GM19455 (cell line): Measurements from ENCODE around the gene TACC2.
"Not testable (repeated sequence)": the region's sequence is repeated elsewhere in the genome, so short reads cannot be mapped to it uniquely, and the experiment has no call there.

Source experiments
- ATAC-seq: cut with Tn5 transposase; IDR thresholded peaks from one replicate; pipeline ENCODE4 v1.9.1; 2021; ENCODE audit not compliant: unreplicated experiment

TACC2 gene

GRCh38 chr10:122089311-122090017 lies 100.5 kb downstream of the TACC2 start:
- ATAC-seq, result no peak

DNA sequence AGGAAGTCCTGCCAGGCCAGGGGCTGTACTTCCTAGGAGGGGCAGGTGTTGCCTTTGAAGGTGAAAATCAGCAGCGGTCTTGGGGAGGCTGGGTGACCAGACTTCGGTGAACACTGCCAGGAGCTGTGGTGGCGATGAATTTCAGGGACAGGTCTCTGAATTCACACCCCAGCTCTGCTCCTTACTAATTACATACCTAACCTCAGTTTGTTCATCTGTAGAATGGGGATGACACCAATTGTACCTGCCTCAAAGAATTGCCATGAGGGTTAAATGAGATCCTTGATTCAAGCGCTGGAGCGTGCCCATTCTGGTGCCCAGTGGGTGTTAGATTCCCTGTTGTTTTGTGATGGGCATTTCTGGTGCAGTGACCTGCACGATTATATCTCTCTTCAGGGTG lies 102.8 kb downstream of the TACC2 start:
- no peak for ATAC-seq

GRCh38 chr10:122093076-122093475 lies 104.1 kb downstream of the TACC2 start:
- no peak for ATAC-seq

DNA sequence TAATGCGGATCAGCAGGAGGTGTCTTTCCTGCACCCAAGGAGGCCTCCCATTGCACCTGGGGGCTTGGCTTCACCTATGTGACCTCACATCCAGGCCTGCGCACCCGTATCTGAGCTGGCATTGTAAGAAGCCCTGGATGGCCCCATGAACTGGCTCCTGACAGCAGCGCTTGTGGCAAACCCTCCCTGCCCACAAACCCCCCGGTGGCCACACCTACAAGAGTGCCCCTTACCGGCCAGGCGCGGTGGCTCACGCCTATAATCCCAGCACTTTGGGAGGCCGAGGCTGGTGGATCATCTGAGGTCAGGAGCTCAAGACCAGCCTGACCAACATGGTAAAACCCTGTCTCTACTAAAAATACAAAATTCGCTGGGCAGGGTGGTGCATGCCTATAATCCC lies 107.2 kb downstream of the TACC2 start:
- not testable (repeated sequence) for ATAC-seq

DNA sequence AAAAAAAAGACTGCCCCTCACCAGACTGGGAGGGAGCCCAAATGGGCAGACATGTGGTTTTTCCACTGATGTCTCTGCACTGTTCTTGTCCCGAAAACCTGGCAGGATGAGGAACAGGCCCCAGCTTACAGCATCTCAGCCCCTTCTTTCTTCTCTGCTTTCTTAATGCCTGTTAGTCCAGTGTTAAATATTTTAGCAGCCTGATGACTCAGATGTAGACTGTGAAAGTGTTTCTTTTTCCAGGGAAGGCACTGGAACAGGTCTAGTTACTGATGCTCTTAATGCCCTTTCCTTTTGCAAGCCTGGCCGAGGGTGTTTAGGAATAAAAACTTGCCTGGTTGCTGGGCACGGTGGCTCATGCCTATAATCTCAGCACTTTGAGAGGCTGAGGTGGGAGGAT lies 107.7 kb downstream of the TACC2 start:
- ATAC-seq, result no peak

DNA sequence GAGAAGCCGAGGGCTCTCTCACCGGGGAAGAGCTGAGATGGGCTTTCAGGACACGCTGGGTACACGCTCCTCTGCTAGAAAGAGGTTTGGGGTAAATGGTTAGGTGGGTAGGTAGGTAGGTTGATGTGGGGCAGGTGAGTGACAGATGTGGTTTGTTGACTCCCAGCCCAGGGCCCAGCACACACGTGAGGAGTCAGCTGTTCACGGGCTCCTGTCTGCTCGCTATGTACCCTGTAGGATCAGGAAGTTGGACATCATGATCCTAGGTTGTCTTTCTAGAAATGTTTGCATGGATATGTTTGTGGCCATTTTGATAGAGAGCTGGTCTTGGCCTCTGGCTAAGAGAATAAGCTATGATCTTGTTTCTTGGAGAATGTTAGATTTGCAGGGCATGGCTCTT lies 109.0 kb downstream of the TACC2 start:
- no peak for ATAC-seq

- no peak for ATAC-seq
Observed at GRCh38 chr10:122098924-122099323, 110.0 kb downstream of the TACC2 start.

DNA sequence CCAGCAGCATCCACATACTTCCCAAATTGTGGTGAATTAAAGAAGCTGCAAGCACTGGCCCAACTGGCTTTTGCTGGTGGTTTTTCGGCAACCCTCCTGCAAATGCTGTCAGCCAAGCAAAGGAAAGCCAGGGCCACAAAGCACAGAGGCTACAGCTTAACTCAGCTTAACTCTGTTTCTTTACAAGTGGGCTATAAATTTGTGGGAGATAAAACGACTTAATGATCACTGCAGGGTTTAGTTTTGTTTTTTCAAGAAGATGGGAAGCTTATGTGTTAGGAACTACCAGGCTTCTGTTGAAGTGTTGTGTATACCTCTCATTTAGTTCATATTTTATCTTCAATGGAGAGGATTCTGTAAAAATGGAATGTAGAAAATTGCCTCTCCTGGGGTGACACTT lies 110.6 kb downstream of the TACC2 start:
- no peak for ATAC-seq

DNA sequence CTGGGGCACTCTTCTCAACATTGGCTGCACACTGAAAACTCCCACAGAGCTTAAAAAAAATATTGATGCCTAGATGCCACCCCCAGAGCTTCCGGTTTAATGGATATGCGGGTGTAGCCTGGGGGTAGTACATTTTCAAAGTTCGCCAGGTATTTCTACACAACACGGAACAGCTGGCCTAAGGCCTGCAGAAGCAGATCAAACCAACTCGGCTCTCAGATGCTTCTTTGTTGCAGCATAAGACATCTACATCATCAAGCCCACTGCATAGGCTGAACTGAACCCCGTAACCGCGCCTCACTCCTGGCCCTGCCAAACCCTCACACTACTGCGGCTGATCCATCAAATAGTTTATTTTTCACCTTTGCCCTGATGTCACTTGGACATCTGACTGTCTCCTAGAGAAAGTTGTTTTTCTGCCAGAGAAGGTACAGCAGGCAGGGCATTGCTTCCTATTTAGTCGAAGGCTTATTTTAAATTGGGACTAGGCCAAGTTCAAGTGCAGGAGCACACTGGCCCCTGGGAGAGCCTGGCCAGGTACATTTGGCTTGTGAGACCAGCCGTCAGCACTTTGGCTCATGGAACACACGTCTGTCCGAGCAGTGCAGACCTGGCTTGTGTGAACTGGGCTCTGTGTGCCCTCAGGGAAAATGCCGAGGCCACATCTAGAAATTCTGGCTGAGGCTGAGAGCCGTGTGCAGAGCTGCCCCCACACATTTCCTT lies 113.3 kb downstream of the TACC2 start:
- ATAC-seq, result no peak

DNA sequence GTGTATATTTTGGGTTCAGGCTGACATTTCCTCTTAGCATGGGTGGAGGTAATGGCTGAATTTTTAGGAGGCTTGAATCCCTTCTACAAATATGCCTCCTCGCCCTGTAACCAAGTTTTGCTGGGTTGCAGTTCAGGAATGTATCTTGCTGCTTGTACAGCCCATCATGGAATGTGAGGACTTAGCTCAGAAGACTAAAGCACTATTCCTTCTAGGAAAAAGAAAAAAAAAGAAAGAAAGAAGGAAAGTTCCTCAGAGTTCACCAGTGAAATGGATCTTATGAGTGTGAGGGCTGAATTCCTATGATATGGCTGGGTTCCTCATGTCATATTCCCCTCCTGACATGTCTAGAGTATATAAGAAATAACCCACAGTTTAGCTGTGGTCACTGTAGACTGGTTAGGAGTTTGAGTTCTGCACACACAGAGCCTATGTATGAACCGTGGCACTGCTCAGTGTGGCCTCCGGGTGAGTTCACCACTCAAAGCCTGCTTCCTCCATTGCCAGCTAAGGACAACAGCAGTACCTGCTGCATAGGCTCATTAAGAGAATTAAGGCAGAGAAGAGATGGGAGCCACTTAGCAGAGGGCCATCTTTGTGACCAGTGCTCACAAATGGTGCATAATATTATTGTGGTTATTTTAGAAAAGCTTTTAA lies 114.0 kb downstream of the TACC2 start:
- ATAC-seq, result no peak

DNA sequence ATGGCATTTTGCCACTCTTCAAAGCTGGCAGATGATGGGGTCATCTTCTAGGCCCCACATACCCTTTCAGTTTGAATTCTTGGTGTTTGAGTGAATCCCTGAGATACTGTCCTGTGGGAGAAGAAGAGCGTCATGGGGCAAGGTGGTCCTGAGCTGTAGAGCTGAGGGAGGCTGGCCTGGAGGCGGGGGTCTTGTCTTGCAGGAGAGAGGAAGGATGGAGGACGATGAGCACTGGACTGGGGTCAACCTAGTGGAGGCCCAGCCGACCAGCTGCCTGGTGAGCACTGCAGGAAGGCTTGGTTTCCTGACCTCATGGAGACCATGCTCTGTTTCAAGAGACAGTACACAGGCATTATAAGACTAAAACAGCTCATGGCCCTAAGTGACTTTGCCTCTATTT lies 114.6 kb downstream of the TACC2 start:
- ATAC-seq, result no peak

- ATAC-seq, result not testable (repeated sequence)
Observed at GRCh38 chr10:122108786-122109185, 119.8 kb downstream of the TACC2 start.

DNA sequence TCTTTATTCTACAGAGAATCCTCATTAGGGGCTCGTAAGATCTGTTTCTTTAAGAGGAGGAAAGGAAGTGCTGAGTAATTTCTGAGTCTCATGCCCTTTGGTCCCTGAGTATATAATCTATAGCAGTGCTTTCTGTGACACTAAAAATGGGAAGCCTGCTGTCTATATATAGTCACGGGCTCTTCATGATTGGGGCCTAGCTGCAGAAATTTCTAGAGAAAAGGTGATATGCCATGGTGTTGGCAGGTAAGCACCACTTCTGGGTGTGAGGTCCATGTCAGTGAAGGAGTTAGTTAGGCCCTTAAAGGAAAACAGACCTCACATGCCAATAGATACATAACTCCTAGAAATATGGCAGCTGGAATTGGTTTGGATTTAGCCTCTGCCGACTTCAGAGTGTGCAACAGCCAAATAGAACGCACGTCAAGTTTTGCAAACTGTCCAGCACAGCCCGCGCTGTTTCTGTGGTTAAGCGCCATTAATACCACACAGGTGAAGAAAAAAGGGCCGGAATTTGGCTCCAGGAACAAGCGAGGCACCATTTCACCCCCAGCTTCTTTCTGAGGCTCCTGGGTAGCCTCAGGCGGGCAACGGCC lies 123.2 kb downstream of the TACC2 start:
- no peak for ATAC-seq

DNA sequence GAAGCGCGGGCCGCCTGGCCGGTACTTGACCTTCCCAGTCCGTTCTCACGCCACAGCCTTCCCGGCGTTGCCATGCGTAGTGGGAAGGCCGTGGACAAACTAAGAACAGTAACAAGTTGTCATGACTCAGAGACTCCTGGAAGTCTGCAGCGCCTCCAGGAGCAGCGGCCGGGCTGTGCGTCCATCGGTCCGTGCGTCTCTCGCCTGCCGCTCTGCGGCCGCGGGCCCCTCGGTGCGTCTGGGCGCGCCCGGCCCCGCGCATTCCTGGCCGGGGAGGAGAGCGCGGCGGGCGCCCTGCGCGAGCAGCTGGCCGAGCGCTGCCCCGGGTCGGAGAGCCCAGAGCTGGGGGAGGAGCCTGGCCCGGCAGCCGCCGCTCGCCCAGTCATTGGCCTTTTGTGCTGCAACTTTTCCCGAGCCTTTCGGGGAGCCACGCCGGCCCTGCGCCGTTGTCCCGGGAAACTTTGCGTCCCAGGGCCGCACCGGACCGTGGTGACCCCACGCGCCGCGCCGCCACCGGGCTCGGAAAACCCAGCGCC lies 123.7 kb downstream of the TACC2 start:
- ATAC-seq, result no peak

GRCh38 chr10:122113161-122113944 lies 124.4 kb downstream of the TACC2 start:
- ATAC-seq, result no peak

DNA sequence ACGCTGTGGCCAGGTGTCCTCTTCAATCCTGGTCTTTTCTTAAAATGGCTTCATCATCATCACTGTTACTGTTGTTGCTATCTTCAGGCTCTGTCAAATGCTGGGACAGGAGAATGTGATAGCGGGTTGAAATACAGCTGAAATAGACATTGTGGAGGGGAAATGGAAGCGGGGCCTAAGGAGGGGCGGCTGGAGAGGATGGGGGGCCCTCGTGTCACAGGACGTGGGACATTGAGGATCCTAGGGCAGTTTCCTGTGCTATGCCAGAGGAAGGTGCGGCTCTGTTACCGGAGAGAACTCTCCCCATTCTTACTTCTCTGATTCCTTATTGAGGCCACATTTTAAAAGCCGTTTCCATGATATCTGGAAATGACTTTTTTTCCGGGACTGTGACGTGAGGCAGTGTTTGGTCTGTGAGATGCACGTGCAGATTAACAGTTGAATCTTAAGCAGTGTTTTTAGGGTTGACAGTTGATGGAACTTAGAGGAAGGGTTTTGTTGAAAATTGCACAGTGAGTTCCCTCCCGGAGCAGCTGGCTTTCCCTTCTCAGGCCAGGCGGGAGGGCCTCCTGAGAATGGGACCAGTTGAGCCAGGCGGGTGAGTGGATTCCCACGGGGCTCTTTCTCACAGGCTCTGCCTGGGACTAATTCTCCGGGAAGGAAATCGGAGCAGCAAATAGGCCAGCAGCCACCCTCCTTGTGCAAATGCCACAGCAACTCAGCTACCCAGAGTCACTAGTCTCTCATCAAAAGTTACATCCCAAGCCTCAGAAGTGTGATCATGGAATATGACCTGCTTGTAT lies 125.2 kb downstream of the TACC2 start:
- ATAC-seq, result no peak

DNA sequence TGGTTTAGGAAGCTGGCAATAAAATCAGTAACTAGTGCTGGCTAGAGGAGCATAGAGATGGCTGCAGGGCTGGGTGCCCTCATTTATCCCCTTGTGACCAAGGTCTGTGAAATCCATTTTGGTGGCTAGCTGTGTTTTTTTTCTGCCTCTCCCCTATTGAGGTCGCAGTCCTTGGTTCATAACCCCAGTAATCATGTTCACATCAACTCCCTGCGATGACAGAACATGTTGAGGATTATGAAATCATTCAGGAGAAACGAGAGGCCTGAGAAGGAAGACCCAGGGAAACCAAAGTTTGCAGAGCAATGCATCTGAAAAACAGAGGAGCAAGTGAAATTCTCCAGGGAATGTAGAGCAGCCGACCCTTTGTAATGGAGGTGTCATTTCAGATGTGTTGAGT lies 126.9 kb downstream of the TACC2 start:
- ATAC-seq, result no peak

DNA sequence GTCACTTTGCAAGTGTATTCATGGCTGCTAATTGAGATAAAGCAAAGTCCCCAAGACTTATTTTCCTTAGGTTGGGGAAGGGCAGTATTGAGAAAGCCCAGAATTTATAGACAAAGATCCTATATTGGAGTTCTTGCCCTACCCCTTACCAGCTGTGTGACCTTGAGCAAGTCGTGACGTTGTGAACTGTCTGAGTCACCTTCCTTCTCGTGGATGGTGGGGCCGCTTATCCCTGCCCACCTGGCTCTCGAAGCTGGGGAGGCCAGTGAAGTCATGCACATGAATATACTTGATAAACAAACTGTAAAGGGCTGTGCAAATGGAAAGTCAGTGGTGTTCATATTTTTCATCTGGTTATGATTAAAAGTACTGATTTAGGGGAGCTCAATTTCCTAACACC lies 127.4 kb downstream of the TACC2 start:
- ATAC-seq, result no peak

DNA sequence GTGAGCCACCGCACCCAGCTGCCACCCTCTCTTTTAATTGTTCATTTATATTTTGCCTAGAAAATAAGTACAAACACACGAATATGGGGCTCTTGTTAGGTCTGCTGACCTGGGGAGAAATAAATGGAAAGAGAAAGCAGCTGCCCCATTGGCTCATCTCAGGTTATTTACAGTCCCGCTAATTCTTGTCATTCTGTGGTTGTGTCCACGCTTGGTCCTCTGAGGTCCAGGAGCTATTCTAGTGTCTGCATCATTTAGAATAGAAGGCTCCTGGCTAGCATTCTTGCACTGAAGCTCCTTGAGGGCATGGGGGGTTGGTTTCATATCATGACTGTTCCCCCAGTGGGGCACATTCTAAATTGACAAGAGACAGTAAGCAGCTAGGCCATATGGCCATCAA lies 128.5 kb downstream of the TACC2 start:
- ATAC-seq, result no peak
